CD8-positive, alpha-beta memory T cell (primary cell): ENCODE results near the gene PLRG1. TPM values are rescaled to one million over a fixed set of nuclear protein-coding genes. Genes with fewer than 3 reads are reported as not detected.

ENCODE experiments used
- CTCF ChIA-PET: fragments of 350-600 bp; sonication (Branson Sonifier 250); formaldehyde crosslinking; loops from one replicate; lab custom pipeline; 2021; ENCODE audit warnings: antibody characterized with exemption; lab: Charles Lee
- POLR2A ChIA-PET: fragments of 350-600 bp; sonication (Branson Sonifier 250); formaldehyde crosslinking; loops from one replicate; lab custom pipeline; 2021; ENCODE audit warnings: antibody characterized with exemption; lab: Charles Lee
- DNase-seq, 5 donors: peaks; one replicate each; pipeline versions ENCODE4 v3.0.0 to v3.0.0-alpha.2; 2020 to 2022; ENCODE audit warnings: mixed read lengths in 1 of 5
- H3K27ac ChIP-seq: one replicate; pipeline ENCODE4 v1.7.0; 2013; ENCODE audit warnings: low read depth, mild to moderate bottlenecking, low read length, moderate library complexity
- H3K27me3 ChIP-seq: 2 replicates; pipeline ENCODE4 v1.7.0; 2013; ENCODE audit warnings: low read length, mild to moderate bottlenecking; ENCODE audit not compliant: insufficient read depth, poor library complexity, severe bottlenecking
- H3K36me3 ChIP-seq: 2 replicates; pipeline ENCODE4 v1.7.0; 2013; ENCODE audit warnings: mild to moderate bottlenecking, low read length, moderate library complexity; ENCODE audit not compliant: insufficient read depth
- H3K4me1 ChIP-seq: 2 replicates; pipeline ENCODE4 v1.7.0; 2013; ENCODE audit warnings: mild to moderate bottlenecking, low read length, moderate library complexity; ENCODE audit not compliant: insufficient read depth
- H3K4me3 ChIP-seq: 2 replicates; pipeline ENCODE4 v1.7.0; 2013; ENCODE audit warnings: mild to moderate bottlenecking, low read length
- H3K9me3 ChIP-seq: 2 replicates; pipeline ENCODE4 v1.7.0; 2013; ENCODE audit warnings: mild to moderate bottlenecking, low read length
- H3K27ac Mint-ChIP-seq, 8 donors: one replicate each; pipeline ENCODE4 v1.8.0; 2020 to 2021; ENCODE audit warnings: mixed read lengths in 8 of 8, mild to moderate bottlenecking in 6 of 8, inconsistent platforms in 3 of 8, moderate library complexity in 3 of 8
- H3K27me3 Mint-ChIP-seq, 2 donors: one replicate each; pipeline ENCODE4 v1.8.0; 2020 to 2021; ENCODE audit warnings: mixed read lengths in 2 of 2, mild to moderate bottlenecking in 1 of 2, moderate library complexity in 1 of 2
- H3K36me3 Mint-ChIP-seq, 3 donors: one replicate each; pipeline ENCODE4 v1.8.0; 2020 to 2021; ENCODE audit warnings: mixed read lengths in 3 of 3, inconsistent platforms in 1 of 3, mild to moderate bottlenecking in 1 of 3
- H3K4me1 Mint-ChIP-seq, 3 donors: one replicate each; pipeline ENCODE4 v1.8.0; 2020 to 2021; ENCODE audit warnings: mixed read lengths in 3 of 3, inconsistent platforms in 1 of 3, mild to moderate bottlenecking in 1 of 3
- H3K4me3 Mint-ChIP-seq, 7 donors: one replicate each; pipeline ENCODE4 v1.8.0; 2020 to 2021; ENCODE audit warnings: mixed read lengths in 7 of 7, mild to moderate bottlenecking in 6 of 7, moderate library complexity in 4 of 7, inconsistent platforms in 2 of 7
- H3K9me3 Mint-ChIP-seq, 5 donors: one replicate each; pipeline ENCODE4 v1.8.0; 2020 to 2022; ENCODE audit warnings: mixed read lengths in 5 of 5, mild to moderate bottlenecking in 3 of 5, moderate library complexity in 2 of 5, inconsistent platforms in 1 of 5
- polyA plus RNA-seq: library from polyadenylated mRNA; unstranded; fragments of 300-500 nt; fragmentation: Illumina TruSeq; gene quantifications from one replicate; pipeline ENCODE4 v1.2.3, GENCODE V29; 2021
- total RNA-seq, 2 experiments: library from RNA; stranded (reverse); gene quantifications; one replicate each; pipeline ENCODE4 v1.2.3, GENCODE V29; 2021

The PLRG1 gene
- total and polyA plus RNA-seq, 3 experiments from 2014 or later = 79.6 to 139 (median 136) TPM

- no peaks in the 10 kb centered on the region for H3K36me3 ChIP-seq
- Mint-ChIP-seq H3K27me3 (peaks cover 8 to 29% of the 10 kb centered on the region in 2 donors), H3K9me3 (no peaks in the 10 kb centered on the region), H3K4me3 (no peak overlapping the region), H3K36me3 (no peaks in the 10 kb centered on the region), H3K27ac (no peak overlapping the region), H3K4me1 (no peaks in the 10 kb centered on the region)
- H3K27ac ChIP-seq = no peak overlapping the region
- DNase-seq = no peak
- H3K4me1 ChIP-seq = no peaks in the 10 kb centered on the region
- no peaks in the 10 kb centered on the region for H3K27me3 ChIP-seq
- no peak overlapping the region for H3K4me3 ChIP-seq
- POLR2A ChIA-PET = no interaction called here
- CTCF ChIA-PET = no interaction called here
- no peaks in the 10 kb centered on the region for H3K9me3 ChIP-seq
Observed at GRCh38 chr4:154569028-154569427, 18.8 kb upstream of the PLRG1 start.

DNA sequence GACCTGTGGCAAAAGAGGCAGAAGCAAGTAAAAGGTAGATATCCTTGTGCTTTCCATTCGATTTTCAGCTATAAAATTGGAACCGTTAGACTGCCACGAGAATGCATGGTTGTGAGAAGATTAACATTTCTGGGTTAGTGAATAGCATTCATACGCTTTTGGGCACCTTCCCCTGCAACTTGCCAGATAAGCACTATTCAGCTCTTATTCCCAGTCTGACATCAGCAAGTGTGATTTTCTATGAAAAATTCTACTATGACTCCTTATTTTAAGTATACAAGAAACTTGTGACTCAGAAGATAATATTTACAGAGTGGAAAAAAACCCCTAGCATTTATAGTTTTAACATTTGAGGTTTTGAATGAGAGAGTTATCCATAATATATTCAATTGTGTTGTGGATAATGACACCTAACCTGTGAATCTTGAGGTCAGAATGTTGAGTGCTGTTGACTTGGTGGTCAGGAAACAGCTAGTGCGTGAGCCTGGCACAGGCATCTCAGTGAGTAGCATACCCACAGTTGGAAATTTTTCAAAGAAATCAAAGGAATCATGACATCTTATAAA lies 16.5 kb upstream of the PLRG1 start:
- H3K4me3 Mint-ChIP-seq = no peak overlapping the region
- no peaks in the 10 kb centered on the region for H3K4me1 ChIP-seq
- H3K4me1 Mint-ChIP-seq = no peaks in the 10 kb centered on the region
- H3K36me3 Mint-ChIP-seq = no peaks in the 10 kb centered on the region
- H3K27ac ChIP-seq = no peak overlapping the region
- no peak overlapping the region for H3K27ac Mint-ChIP-seq
- H3K36me3 ChIP-seq = no peaks in the 10 kb centered on the region
- ChIA-PET CTCF (no interaction called here), POLR2A (no interaction called here)
- no peaks in the 10 kb centered on the region for H3K9me3 Mint-ChIP-seq
- DNase-seq = no peak
- no peaks in the 10 kb centered on the region for H3K27me3 ChIP-seq
- peaks cover 6 to 35% of the 10 kb centered on the region in 2 donors for H3K27me3 Mint-ChIP-seq
- no peak overlapping the region for H3K4me3 ChIP-seq
- no peaks in the 10 kb centered on the region for H3K9me3 ChIP-seq

DNA sequence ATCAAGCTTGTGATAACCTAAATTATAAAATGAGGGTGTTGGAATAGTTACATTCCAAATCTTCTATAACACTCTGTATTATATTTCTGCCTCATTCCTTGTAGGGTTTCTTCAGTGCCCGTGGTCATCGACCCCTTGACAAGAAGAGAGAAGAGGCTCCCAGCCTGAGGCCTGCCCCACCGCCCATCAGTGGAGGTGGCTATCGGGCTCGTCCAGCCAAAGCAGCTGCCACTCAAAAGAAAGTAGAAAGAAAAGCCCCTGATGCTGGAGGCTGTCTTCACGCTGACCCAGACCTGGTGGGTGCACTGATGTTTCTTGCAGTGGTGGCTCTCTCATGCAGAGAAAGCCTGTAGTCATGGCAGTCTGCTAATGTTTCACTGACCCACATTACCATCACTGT lies 15.5 kb upstream of the PLRG1 start:
- H3K27ac ChIP-seq = no peak overlapping the region
- Mint-ChIP-seq H3K36me3 (no peaks in the 10 kb centered on the region), H3K4me1 (no peaks in the 10 kb centered on the region), H3K27ac (no peak overlapping the region), H3K4me3 (no peak overlapping the region), H3K27me3 (peaks cover 3 to 27% of the 10 kb centered on the region in 2 donors), H3K9me3 (no peaks in the 10 kb centered on the region)
- POLR2A ChIA-PET = no interaction called here
- H3K27me3 ChIP-seq = no peaks in the 10 kb centered on the region
- no peaks in the 10 kb centered on the region for H3K36me3 ChIP-seq
- H3K4me3 ChIP-seq = no peak overlapping the region
- CTCF ChIA-PET = no interaction called here
- H3K9me3 ChIP-seq = no peaks in the 10 kb centered on the region
- no peaks in the 10 kb centered on the region for H3K4me1 ChIP-seq
- no peak for DNase-seq

GRCh38 chr4:154564311-154564710 lies 14.1 kb upstream of the PLRG1 start:
- Histone ChIP-seq H3K9me3 (no peaks in the 10 kb centered on the region), H3K27me3 (no peaks in the 10 kb centered on the region), H3K4me1 (no peaks in the 10 kb centered on the region), H3K36me3 (no peaks in the 10 kb centered on the region), H3K27ac (no peak overlapping the region), H3K4me3 (no peak overlapping the region)
- Mint-ChIP-seq H3K9me3 (no peaks in the 10 kb centered on the region), H3K27me3 (peaks cover 0 to 21% of the 10 kb centered on the region in 2 donors), H3K4me3 (no peak overlapping the region), H3K36me3 (no peaks in the 10 kb centered on the region), H3K27ac (no peak overlapping the region), H3K4me1 (peaks cover 0 to 5% (median 0%) of the 10 kb centered on the region in 3 donors)
- ChIA-PET CTCF (no interaction called here), POLR2A (no interaction called here)
- DNase-seq = no peak

GRCh38 chr4:154562697-154563254 lies 12.6 kb upstream of the PLRG1 start, which contains the start of gene FGB:
FGB (plus strand) TSS chr4:154563011; CDS start chr4:154563019, 8 bp downstream.
- H3K4me3 ChIP-seq = no peak within 1 kb of the TSS
- no peak within 1 kb of the TSS for H3K4me3 Mint-ChIP-seq

DNA sequence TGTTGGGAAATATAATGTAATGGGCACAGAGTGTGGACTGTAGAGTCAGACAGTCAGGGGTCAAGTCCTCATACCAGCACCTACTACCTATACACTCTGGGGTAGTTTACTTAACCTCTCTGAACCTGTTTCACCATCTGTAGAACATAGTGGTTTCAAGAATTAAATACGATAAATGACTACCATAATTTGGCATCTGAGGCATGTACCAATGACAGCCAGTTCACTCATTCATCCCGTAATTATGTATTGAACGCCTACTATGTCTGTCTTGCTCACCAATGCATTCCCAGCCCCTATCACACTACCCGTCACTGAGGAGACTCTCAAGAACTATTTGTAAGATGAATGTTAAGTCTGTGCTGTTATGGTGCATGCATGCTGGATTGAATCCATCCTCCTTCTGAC lies 10.6 kb upstream of the PLRG1 start:
- Histone ChIP-seq H3K4me3 (no peak overlapping the region), H3K27me3 (no peaks in the 10 kb centered on the region), H3K4me1 (no peaks in the 10 kb centered on the region), H3K36me3 (no peaks in the 10 kb centered on the region), H3K27ac (no peak overlapping the region), H3K9me3 (no peaks in the 10 kb centered on the region)
- ChIA-PET POLR2A (no interaction called here), CTCF (interaction anchor here (2.8 kb wide), 1 partner anchor 11 kb away, joined by 14 read pairs; the partner anchor contains the start of gene PLRG1)
- Mint-ChIP-seq H3K4me1 (peaks cover 0 to 5% (median 0%) of the 10 kb centered on the region in 3 donors), H3K27me3 (peaks cover 1 to 10% of the 10 kb centered on the region in 2 donors), H3K27ac (no peak overlapping the region), H3K9me3 (no peaks in the 10 kb centered on the region), H3K36me3 (no peaks in the 10 kb centered on the region), H3K4me3 (no peak overlapping the region)
- no peak for DNase-seq

More at GRCh38 chr4:154562697-154563254, 12.6 kb upstream of the PLRG1 start, which contains the start of gene FGB:
- no peaks in the 10 kb centered on the region for H3K9me3 Mint-ChIP-seq
- peaks cover 0 to 20% of the 10 kb centered on the region in 2 donors for H3K27me3 Mint-ChIP-seq
- H3K4me1 ChIP-seq = no peaks in the 10 kb centered on the region
- H3K27ac ChIP-seq = no peak within 1 kb of the TSS
- no peaks in the 10 kb centered on the region for H3K9me3 ChIP-seq
- no peaks in the 10 kb centered on the region for H3K36me3 Mint-ChIP-seq
- POLR2A ChIA-PET = no interaction called here
- H3K27me3 ChIP-seq = no peaks in the 10 kb centered on the region
- no peak within 1 kb of the TSS for H3K27ac Mint-ChIP-seq
- no peaks in the 10 kb centered on the region for H3K36me3 ChIP-seq
- CTCF ChIA-PET = no interaction called here
- DNase-seq = no peak
- peaks cover 0 to 5% (median 0%) of the 10 kb centered on the region in 3 donors for H3K4me1 Mint-ChIP-seq

GRCh38 chr4:154560419-154560801 lies 10.2 kb upstream of the PLRG1 start:
- no peaks in the 10 kb centered on the region for H3K36me3 ChIP-seq
- H3K4me1 ChIP-seq = no peaks in the 10 kb centered on the region
- H3K9me3 ChIP-seq = no peaks in the 10 kb centered on the region
- no peak overlapping the region for H3K27ac Mint-ChIP-seq
- H3K4me3 ChIP-seq = no peak overlapping the region
- peaks cover 0 to 5% (median 0%) of the 10 kb centered on the region in 3 donors for H3K4me1 Mint-ChIP-seq
- no peak for DNase-seq
- no peak overlapping the region for H3K27ac ChIP-seq
- CTCF ChIA-PET = interaction anchor here (2.8 kb wide), 1 partner anchor 10 kb away, joined by 14 read pairs; the partner anchor contains the start of gene PLRG1
- peaks cover 1 to 10% of the 10 kb centered on the region in 2 donors for H3K27me3 Mint-ChIP-seq
- no peak overlapping the region for H3K4me3 Mint-ChIP-seq
- H3K9me3 Mint-ChIP-seq = no peaks in the 10 kb centered on the region
- no peaks in the 10 kb centered on the region for H3K36me3 Mint-ChIP-seq
- POLR2A ChIA-PET = no interaction called here
- no peaks in the 10 kb centered on the region for H3K27me3 ChIP-seq

GRCh38 chr4:154559494-154560418 lies 9.6 kb upstream of the PLRG1 start:
- ChIA-PET CTCF (interaction anchor here (2.8 kb wide), 1 partner anchor 10 kb away, joined by 14 read pairs; the partner anchor contains the start of gene PLRG1), POLR2A (no interaction called here)
- Histone ChIP-seq H3K4me1 (no peaks in the 10 kb centered on the region), H3K27me3 (no peaks in the 10 kb centered on the region), H3K9me3 (no peaks in the 10 kb centered on the region), H3K27ac (no peak overlapping the region), H3K4me3 (no peak overlapping the region), H3K36me3 (no peaks in the 10 kb centered on the region)
- Mint-ChIP-seq H3K27ac (no peak overlapping the region), H3K4me1 (peaks cover 0 to 5% (median 0%) of the 10 kb centered on the region in 3 donors), H3K9me3 (no peaks in the 10 kb centered on the region), H3K27me3 (peaks cover 1 to 10% of the 10 kb centered on the region in 2 donors), H3K36me3 (no peaks in the 10 kb centered on the region), H3K4me3 (no peak overlapping the region)
- no peak for DNase-seq
